GM21825 (cell line): ENCODE measurements around the gene GPM6B.
"Not testable (repeated sequence)": the region's sequence is repeated elsewhere in the genome, so short reads cannot be mapped to it uniquely, and the experiment has no call there.

ENCODE experiments used
- ATAC-seq: cut with Tn5 transposase; IDR thresholded peaks from one replicate; pipeline ENCODE4 v1.9.1; 2021; ENCODE audit warnings: mild to moderate bottlenecking, moderate library complexity; ENCODE audit not compliant: unreplicated experiment

The GPM6B gene

DNA sequence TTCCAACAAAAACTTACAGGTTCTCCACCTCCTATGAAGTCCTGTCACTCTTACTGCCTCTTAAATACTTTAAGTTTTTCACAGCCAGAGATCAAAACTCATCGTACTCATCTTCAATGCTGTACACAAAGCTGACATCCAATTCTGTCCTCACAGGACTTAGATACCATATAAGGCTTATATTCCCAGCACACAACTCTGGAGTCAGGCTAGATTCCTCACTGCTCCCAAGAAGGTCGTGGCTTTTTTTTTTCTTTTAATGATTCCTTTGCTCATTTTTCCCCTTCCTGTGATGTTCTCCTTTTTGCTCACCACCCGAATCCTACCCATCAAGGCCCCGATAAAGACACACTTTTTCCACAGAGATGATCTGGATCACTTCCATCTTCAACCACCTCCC is 83.4 kb downstream of the GPM6B start:
- no peak for ATAC-seq

DNA sequence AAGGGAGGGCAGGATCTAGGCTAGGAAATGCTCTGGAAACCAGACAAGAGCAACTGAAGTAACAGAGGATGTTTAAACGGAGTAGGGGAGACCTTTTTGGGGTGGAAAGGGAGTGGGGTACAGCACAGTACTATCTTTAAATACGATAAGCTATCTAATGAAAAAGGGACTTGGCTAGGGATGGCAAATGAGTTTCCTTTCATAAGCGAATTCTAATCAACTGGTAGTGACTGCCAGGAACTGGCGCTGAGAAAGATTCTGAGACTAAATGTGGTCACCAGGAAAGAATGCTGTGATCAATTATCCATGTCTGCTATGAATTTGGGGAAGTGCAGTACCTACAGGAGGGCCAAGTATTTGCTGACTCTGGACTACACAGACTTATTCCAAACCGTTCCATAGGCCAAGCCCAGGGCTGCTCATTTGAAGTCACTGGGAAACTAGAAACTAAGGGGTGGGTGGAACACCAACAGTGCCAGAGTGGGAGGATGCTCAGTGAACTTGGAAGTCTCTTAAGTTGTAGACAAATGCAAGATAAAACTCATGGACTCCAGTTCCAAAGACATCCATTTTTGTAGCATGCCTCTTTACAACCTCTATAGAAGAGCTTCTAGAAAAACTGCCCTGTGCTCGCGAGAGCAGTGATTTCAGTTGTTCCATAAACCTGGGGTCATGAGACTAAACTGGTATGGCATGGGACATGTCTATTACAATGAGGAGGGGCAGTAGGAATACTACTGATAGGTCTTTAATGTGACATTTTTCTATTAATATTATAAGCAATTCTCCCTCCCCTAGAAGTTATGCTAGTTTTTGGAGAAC is 84.4 kb downstream of the GPM6B start:
- ATAC-seq, result no peak

DNA sequence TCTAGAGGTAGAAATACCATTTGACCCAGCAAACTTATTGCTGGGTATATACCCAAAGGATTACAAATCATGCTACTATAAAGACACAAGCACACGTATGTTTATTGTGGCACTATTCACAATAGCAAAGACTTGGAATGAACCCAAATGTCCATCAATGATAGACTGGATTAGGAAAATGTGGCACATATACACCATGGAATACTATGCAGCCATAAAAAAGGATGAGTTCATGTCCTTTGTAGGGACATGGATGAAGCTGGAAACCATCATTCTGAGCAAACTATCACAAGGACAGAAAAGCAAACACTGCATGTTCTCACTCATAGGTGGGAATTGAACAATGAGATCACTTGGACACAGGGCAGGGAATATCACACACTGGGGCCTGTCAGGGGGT is 86.4 kb downstream of the GPM6B start:
- ATAC-seq, result not testable (repeated sequence)

DNA sequence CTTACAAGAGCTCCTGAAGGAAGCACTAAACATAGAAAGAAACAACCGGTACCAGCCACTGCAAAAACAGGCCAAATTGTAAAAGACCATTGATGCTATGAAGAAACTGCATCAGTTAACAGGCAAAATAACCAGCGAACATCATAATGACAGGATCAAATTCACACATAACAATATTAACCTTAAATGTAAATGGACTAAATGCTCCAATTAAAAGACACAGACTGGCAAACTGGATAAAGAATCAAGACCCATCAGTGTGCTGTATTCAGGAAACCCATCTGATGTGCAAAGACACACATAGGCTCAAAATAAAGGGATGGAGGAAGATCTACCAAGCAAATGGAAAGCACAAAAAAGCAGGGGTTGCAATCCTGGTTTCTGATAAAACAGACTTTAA is 90.3 kb downstream of the GPM6B start:
- ATAC-seq, result not testable (repeated sequence)

DNA sequence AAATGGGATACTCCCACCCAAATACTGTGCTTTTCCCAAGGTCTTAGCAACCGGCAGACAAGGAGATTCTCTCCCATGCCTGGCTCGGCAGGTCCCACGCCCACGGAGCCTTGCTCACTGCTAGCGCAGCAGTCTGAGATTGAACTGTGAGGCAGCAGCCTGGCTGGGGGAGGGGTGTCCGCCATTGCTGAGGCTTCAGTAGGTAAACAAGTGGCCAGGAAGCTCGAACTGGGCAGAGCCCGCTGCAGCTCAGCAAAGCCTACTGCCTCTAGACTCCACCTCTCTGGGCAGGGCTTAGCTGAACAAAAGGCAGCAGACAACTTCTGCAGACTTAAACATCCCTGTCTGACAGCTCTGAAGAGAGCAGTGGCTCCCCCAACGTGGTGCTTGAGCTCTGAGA is 92.0 kb downstream of the GPM6B start:
- not testable (repeated sequence) for ATAC-seq

DNA sequence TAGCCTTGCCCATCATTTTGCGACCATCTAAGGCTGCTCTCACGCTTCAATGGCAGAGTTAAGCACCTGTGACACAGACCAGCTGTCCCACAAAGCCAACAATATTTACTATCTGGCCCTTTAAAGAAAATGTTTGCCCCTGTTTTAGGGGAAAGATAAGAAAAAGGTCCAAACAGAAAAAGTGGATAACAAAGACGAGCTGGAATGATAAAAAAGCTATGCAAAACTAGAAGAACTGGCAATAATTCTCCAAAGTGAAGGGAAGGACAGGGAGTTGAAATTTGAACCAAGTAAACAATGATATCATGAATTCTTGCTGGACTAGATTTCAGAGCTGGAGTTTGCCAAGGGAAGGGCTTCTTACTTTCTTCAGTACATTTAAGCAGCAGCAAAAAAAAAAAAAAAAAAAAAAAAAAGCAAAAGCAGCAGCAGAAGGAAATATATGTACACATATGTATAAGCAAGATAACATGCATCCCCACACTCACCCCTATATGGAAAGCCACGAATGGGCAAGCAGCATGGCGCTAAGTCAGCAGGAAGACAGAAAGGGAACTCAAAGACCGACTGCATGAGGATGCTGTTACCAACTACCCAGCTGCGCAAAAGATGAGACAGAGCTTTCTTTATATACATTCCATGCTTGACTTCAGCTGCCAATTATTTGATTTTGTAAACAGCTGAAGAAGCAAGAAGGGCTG is 94.9 kb downstream of the GPM6B start:
- no peak for ATAC-seq

DNA sequence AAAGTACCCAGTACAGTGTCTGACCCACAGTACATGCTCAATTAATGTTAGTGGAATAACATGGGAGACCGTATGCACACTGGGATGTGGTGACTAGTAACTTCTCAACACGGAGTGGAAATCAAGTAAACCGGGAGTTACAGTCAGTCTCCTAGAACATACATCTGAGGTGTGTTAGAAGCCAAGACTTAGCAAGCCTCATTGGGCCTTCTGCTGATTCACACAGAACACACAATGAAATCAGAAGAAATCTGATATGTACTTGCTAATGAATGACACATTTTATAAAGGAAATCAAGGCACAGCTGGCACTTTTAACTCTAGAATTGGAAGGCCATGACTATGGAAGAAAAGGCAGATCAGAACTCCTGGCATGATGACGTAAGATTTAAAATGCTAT is 95.5 kb downstream of the GPM6B start:
- no peak for ATAC-seq
